Measurements from ENCODE around the gene BDP1. TPM values are rescaled to one million over a fixed set of nuclear protein-coding genes. Genes with fewer than 3 reads are reported as not detected.
A peak's percentile ranks its signal among the peaks of the same experiment; 100 is the strongest.

BDP1 gene
- total RNA-seq, 1 experiment from 2014 or later: 22.0 TPM

DNA sequence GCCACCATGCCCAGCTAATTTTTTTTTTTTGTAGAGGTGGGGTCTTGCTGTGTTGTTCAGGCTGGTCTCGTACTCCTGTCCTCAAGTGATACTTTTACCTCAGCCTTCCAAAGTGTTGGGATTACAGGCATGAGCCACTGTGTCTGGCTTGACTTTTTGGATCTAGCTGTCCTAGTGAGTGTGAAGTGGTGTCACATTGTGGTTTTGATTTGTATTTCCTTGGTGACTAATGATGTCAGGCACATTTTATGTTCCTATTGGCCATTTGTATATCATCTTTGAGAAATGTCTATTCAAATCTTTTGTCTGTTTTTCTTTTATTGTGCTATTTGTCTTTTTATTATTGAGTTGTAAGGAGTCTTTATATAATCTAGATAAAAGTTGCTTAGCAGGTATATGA is 78.2 kb downstream of the BDP1 start:
- intact Hi-C loops (cut with micrococcal nuclease): no loop called here
- ChIA-PET POLR2A (no interaction called here), RAD21 (ENCODE audit: low non-redundant PET in 1 of 2, low total read pairs in 2 of 2, uncharacterized antibody in 2 of 2, unreplicated experiment in 2 of 2) (no interaction called here), CTCF (interaction anchor here (0.6 kb wide), 1 partner anchor 1781 kb away, joined by 3 read pairs; no protein-coding TSS in a partner anchor)
- Histone ChIP-seq H3K27me3 (ENCODE audit: insufficient read depth, low read length) (no peaks in the 10 kb centered on the region), H2AFZ (ENCODE audit: low read depth, low read length, poor library complexity, severe bottlenecking) (no peak overlapping the region), H3K9me3 (ENCODE audit: control insufficient read depth in 1 of 2, insufficient read depth in 1 of 2, low read depth in 1 of 2, low read length in 2 of 2) (no peaks in the 10 kb centered on the region), H3K4me2 (ENCODE audit: low read length) (no peak overlapping the region), H3K9ac (ENCODE audit: low read length) (no peak overlapping the region), H3K27ac (ENCODE audit: low read depth, low read length) (no peak overlapping the region), H3K4me1 (ENCODE audit: control insufficient read depth in 1 of 2, insufficient read depth in 2 of 2, low read length in 2 of 2) (no peaks in the 10 kb centered on the region), H4K20me1 (ENCODE audit: insufficient read depth) (peaks cover 5% of the 10 kb centered on the region; the same call in 1 of the 2 replicates), H3K4me3 (replicated peaks in 1 of 2; ENCODE audit: low read depth in 1 of 2, low read length in 2 of 2) (no peak overlapping the region), H3K79me2 (ENCODE audit: insufficient read depth, low read length) (no peaks in the 10 kb centered on the region; the same call in 1 of the 2 replicates), H3K36me3 (ENCODE audit: control insufficient read depth in 1 of 2, insufficient read depth in 2 of 2, low read length in 2 of 2) (peaks cover 0 to 12% of the 10 kb centered on the region in 2 experiments; a peak in 2 of 4 replicates), H3K9me2 (ENCODE audit: insufficient read depth) (no peaks in the 10 kb centered on the region)
- no TSS peak for BruUV-seq (replicated peaks)
- TF ChIP-seq POLR2A (IDR thresholded peaks at IDR 0.05; ENCODE audit: borderline replicate concordance, extremely low read depth, insufficient read depth, insufficient read length) (no peak), CEBPB (IDR thresholded peaks at IDR 0.05; ENCODE audit: low read depth) (no peak), CBX3 (IDR thresholded peaks at IDR 0.05; ENCODE audit: low read depth) (no peak), EZH2phosphoT487 (IDR thresholded peaks at IDR 0.05; ENCODE audit: borderline replicate concordance) (no peak), ZNF274 (IDR thresholded peaks at IDR 0.05; ENCODE audit: low read depth, low read length) (no peak), SP1 (IDR thresholded peaks at IDR 0.05; ENCODE audit: low read depth) (no peak), FOSL1 (IDR thresholded peaks at IDR 0.05; ENCODE audit: low read depth) (no peak), EZH2 (IDR thresholded peaks at IDR 0.05) (no peak), JUND (IDR thresholded peaks at IDR 0.05) (no peak), RAD21 (IDR thresholded peaks at IDR 0.05; ENCODE audit: low read depth) (no peak), EGR1 (IDR thresholded peaks at IDR 0.05; ENCODE audit: low read depth) (no peak), ZFX (IDR thresholded peaks at IDR 0.05) (no peak), SRF (IDR thresholded peaks at IDR 0.05; ENCODE audit: low read depth) (no peak), ELF1 (IDR thresholded peaks at IDR 0.05; ENCODE audit: borderline replicate concordance, low read depth) (no peak)
- TF ChIP-seq, protein P1, sequence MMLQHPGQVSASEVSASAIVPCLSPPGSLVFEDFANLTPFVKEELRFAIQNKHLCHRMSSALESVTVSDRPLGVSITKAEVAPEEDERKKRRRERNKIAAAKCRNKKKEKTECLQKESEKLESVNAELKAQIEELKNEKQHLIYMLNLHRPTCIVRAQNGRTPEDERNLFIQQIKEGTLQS (IDR thresholded peaks at IDR 0.05): no peak
- TF ChIP-seq, protein P2, sequence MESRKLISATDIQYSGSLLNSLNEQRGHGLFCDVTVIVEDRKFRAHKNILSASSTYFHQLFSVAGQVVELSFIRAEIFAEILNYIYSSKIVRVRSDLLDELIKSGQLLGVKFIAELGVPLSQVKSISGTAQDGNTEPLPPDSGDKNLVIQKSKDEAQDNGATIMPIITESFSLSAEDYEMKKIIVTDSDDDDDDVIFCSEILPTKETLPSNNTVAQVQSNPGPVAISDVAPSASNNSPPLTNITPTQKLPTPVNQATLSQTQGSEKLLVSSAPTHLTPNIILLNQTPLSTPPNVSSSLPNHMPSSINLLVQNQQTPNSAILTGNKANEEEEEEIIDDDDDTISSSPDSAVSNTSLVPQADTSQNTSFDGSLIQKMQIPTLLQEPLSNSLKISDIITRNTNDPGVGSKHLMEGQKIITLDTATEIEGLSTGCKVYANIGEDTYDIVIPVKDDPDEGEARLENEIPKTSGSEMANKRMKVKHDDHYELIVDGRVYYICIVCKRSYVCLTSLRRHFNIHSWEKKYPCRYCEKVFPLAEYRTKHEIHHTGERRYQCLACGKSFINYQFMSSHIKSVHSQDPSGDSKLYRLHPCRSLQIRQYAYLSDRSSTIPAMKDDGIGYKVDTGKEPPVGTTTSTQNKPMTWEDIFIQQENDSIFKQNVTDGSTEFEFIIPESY (IDR thresholded peaks at IDR 0.05; ENCODE audit: extremely low read depth, insufficient replicate concordance, low read length): no peak
- TF ChIP-seq, protein P3, sequence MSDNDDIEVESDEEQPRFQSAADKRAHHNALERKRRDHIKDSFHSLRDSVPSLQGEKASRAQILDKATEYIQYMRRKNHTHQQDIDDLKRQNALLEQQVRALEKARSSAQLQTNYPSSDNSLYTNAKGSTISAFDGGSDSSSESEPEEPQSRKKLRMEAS (IDR thresholded peaks at IDR 0.05): no peak
- ATAC-seq (peak; percentile 40; the same call in 1 of the 2 replicates), DNase-seq (ENCODE audit: low read depth, low spot score) (peak; percentile 15)
